NCI-H2029 treated with DMSO at 0.1 percent for 48 hours (cell line): ENCODE results near the gene KRT83.

ENCODE experiments used
- DNase-seq: peaks from one replicate; lab custom pipeline; 2025; lab: John Stamatoyannopoulos, UW

KRT83 gene

DNA sequence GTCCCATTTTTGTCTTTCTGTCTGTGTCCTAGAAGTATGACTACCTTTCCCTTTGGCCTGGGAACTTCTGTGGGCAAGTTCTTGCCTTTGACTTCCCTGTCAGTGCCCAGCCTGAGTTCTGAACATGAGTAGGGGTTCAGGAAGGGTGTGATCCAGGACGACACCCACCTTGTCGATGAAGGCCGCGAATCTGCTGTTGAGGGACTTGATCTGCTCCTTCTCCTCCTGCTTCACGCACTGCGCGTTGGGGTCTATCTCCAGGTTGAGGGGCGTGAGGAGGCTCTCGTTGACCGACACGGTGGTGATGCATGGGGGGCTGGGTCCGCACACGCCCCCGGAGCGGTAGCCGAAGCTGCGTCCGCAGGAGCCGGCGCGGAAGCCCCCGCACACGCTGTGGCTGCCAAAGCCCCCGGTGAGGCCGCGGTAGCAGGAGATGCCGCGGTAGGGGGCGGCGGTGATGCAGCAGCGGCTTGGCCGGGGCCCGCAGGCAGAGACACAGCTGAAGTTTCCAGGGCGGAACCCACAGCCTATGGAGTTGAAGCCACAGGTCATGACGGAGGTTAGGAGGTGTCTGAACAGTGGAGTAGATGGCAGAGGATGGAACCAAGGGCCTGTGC is at the start of gene KRT83:
KRT83 (minus strand) TSS at position 615 of the 617 bp plus-strand sequence; CDS start at position 552, 63 bp downstream.
- no peak for DNase-seq

DNA sequence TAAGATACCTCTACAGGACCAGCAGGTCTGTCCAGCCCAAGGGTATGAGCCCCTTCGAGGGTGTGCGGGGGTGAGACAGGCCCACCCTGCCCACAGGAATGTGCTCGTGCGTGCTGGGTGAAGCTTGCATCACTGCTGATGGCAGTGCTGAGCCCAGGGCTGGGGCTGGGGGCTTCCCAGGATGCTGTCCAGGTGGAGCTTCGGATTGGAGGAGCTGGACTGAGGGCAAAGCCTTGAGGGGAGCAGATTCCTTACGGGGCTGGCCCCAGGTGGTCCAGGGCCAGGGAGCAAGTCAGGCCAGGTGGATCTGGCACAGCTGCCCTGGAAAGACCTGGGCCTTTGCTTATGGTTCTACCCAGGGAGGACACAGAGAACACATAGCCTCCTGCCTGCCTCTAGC is 48.6 kb upstream of the KRT83 start:
- DNase-seq = no peak

DNA sequence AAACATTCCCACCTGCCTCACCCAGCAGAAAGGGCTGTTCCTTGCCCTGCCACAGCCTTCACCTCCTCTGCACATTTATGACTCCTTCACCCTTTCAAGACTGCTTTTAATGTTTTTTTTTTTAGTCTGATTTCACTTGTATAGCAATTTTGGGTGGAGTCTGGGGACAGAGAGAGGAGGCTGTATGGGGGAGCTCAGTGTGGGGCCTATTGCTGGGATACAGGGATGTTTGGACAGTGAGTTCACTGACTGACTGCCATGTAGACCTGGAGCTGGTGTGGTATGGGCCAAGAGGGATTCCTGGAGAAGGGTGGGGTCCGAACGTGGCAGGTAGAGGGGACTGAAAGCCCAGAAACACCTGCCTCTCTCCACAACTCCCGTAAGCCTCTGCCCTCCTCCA is 48.0 kb upstream of the KRT83 start:
- no peak for DNase-seq

DNA sequence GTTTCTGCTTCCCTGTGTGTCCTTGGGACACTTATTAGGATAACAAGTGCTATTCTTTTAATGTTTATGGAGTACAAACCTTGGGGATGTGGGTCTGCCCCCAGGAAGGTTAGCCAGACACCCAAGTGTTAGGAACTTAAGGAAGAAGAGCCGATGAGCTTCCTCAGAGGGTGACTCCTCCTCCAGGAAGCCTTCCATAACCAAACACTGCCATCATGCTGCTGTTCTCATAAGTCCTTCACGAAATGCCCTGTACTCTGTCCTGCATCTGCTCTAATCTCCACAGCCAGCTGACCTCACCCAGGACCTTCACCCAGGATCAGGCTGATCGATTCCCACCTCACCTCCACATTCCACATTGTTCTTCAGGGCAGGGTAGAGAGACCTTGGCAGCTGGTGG is 47.3 kb upstream of the KRT83 start:
- DNase-seq = no peak

DNA sequence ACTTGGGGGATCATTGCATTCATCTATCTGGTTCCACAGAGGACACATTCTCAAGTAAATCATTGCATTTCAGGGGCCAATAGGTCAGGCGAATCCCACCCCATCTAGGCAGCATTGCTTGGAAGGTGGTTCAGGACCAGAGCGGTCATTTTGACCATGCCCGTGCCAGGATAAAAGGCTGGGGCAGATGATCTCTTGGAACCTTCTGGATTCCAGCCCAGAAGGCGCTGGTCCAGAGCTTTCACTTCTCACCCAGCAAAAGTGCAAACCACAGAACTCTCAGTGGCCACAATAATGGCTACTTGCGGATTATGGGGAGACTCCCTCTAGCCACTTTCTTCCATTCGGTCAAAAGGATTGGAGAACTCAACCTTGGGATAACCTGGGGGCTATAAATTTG is 46.7 kb upstream of the KRT83 start:
- no peak for DNase-seq

DNA sequence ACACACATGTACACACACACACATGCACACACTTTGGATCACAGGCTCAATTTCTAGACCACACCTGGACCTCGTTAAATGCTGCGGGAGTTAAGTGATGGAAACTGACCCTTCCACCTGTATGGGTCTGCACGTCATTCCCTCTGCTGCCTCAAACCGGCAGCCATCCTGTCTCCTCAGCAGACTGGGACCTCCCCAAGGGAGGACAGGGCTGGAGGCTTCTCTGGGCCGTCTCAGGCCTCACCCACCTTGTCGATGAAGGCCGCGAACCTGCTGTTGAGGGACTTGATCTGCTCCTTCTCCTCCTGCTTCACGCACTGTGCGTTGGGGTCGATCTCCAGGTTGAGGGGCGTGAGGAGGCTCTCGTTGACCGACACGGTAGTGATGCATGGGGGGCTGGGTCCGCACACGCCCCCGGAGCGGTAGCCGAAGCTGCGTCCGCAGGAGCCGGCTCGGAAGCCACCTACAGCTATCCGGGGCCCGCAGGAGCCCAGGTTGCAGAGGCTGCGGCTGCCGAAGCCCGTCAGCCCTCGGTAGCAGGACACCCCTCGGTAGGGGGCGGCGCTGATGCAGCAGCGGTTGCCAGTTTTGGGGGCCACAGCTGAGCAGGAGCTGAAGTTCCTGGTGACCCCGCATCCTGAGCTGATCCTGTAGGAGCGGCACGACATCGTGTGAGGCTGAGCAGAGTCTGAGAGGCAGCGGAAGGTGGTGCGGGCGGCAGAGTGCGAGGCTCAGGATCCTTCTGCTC is 45.7 kb upstream of the KRT83 start, which contains the start of gene KRT85:
KRT85 (minus strand) TSS at position 744 of the 748 bp plus-strand sequence; CDS start at position 668, 76 bp downstream.
- no peak for DNase-seq

DNA sequence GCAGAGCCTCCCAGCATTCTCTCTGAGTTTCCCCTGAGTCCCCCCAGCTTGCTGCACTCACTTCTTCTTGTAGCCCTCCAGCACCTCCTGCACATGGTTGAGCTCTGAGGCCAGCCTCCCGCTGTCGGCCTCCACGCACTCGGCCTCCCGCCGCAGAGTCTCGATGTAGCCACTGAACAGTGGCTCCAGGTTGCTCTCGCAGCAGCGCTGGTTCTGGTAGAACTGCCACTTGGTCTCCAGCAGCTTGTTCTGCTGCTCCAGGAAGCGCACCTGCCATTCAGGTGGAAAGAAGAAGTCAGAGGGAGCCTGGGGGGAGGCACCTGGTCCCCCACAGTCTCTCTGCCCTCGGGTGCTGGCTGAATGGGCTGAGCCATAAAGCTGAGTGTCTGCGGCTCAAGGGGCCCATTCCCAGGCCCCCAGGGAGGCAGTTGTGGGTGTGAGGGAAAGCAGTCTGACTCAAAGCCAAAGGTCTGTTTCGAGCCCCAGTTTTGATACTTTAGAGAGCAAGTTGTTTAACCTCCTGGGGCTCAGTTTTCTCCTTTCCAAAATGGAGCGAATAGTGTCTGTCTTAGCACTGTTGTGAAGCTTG is 43.8 kb upstream of the KRT83 start:
- no peak for DNase-seq

DNA sequence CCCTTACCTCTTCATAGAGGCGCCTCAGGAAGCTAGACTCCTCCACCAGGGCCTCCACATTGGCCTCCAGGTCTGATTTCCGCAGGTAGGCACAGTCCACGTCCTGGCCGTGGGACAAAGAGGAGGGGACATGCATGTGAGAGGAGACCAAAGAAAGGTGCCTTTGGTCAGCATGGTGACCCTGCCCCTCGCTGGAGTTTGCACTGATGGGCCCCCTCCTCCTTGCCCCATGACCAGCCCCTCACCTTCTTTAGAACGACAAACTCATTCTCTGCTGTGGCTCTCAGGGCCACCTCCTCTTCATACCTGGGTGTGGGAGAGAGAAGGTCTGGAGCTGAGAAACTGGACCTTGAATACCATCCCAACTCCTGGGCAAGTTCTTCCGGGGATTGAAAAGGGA is 42.9 kb upstream of the KRT83 start:
- no peak for DNase-seq

DNA sequence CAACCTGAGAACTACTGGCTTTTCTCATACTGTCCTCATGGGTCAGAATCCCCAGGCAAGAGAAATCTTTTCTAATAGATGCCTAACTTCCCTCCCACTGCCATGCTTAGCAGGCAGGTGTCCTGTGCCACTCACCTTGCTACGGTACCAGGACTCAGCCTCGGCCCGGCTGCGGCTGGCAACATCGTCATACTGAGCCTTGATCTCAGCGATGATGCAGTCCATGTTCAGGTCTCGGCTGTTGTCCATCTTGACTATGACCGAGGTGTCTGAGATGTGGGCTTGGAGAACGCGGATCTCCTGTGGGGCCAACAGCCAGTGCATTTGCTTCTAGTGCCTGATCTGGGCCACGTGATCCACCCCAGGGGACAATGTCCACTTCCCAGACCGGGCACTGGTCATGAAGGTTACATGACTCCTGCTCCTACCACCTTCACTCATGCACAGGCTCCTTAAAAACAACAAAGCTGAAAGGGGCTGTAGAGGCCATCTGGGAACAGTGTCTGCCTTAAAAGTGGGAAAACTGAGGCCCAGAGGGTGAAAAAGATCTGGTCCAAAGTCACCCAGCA is 42.0 kb upstream of the KRT83 start:
- DNase-seq = no peak

DNA sequence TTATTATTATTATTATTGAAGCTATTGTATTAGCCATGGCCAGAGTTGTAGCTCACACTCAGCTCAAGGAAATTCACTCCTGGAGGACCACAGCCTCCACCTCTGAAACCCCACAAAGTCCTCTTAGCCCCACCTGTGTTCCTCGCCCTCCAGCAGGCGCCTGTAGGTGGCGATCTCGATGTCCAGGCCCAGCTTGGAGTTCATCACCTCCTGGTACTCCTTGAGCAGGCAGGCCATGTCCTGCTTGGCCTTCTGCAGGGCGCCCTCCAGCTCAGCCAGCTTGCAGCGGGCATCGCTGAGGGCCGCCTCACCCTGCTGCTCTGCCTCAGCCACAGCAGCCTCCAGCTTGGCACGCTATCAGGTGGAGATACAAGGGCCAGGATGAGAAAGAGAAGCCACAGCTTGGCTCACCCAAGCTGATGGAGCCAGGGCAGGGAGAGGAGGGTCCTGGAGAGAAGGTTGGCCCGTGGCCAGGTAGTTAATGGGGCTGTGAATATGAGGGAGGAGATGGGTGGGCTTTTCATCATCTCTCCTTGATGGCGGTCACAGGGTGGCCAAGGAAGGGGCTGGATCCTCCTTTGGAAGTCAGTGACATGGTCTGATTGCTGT is 41.0 kb upstream of the KRT83 start:
- no peak for DNase-seq

DNA sequence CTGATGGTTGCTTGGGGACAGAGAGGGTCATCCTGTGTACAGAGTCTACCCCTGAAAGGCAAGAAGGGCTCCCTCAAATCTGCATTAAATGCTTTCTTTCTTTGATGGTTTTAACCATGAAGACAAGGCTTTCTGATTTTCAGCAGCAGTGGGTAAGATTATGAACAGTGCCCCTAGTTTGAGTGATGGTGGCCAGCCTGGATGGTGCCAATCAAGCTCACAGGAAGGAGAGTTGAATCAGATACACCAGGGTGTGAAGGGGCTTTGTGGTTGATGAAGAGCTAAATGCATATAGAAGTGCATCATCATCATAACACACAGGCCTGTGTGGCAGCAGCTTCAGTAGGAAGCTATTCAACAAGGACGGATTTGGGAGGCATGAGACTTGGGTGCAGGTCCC is 40.4 kb upstream of the KRT83 start:
- DNase-seq = no peak

DNA sequence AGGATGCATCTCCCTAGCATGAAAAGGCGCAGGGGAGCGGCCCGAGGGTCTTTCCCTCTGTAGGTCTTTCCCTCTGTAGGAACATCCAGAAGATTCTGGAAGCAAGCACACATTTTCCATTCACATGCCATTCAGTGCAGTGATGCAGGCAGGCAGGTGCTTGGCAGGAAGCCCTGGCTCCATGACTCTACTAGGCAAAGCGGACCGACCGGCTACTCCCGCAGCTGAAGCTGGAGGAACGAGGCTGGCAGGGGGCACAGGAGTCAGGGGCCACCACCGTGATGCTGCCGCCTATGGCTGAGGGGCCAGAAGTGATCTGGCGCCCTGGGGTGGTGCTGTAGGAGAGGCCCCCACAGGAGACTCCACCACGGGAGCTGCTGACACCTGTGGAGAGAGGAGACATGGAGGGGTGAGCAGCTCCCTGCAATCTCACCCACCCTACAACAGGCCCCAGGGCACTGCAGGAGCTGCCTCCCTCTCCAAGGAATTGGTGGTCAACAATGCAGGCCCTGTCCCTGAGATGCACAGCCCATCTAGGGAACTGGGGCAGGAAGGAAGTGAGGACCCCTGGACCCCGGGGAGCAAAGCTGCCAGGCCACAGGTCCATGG is 39.6 kb upstream of the KRT83 start:
- DNase-seq = no peak

DNA sequence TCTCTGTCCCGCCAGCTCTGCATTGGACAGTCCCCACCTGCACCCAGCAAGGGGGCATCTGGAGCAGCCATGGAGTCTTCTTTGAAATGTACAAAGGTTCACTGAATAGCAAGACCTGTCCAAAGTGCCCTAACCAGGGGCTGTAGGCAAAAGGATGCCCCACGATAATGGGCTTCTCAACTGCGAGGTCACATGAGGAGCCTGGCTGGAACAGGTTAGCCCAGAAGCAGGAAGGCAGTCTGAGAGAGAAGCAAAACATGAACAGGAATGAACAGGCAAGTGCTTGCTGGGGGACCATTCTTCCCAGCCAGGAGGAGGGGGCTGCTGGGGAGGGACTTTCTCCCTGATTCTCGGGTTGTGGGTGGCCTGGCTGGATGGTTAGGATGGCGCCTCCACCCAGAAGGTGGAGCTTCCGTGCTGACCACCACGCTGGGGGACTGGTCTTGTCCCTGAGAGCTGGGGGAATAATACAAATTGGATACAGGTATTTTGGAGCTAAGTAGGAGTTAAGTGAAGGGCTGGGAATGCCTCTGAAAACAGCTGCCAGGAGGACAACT is 39.0 kb upstream of the KRT83 start:
- DNase-seq = no peak

DNA sequence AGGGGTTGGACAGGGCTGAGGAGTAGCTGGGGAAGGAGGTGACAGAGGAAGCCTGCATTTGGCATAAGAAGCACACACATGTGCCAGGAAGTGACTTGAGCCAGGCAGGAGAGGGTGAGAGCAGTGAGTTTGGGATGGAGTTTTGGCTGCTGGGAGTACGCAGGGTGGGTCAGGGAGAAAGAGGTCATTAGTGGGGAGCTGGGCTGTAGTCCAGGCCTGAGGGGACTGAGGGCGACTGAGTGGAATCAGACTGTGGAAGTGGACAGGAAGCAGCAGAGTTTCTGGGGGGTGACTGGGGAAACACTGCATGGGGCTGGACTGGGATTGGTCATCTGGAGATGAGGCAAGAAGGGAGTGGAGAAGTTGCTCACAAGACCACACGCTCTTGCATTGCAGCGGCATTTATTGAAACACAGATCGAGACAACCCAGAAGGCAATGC is 38.4 kb upstream of the KRT83 start:
- DNase-seq = no peak

DNA sequence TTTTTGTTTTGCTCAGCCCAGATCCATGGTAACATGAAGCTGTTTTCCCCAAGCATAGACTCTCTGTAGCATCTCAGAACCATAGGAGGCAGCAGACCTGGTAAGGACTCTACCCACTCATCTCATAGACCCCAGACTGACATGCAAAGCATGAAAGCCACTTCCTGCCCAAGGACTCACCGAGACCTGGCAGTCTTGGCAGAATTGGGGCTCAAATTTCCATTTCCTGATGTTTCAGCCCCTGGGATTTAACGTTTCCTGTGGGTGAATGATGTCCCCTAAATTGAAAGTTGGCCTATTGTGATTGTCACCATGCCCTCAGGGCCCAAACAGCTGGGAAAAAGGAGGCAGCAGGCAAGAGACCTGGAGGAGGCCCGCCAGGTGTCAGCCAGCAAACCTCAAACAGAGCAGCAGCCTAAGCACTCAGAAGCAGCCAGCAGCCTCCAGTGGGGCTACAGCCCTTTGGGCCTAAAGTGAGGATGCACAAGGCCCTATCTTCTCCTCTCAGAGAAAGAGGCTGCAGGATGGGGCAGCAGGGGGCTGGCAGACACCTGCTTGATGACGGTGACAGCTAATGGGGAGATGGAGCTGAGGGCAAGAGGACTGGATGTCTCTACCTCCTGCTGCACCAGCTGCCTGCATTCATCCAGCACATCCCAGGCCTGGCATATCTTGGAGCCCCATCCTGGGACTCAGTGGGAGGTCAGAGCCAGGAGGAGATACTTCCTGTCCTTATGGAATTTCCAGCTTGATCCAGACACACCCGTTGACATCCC is 37.6 kb upstream of the KRT83 start:
- DNase-seq = no peak

DNA sequence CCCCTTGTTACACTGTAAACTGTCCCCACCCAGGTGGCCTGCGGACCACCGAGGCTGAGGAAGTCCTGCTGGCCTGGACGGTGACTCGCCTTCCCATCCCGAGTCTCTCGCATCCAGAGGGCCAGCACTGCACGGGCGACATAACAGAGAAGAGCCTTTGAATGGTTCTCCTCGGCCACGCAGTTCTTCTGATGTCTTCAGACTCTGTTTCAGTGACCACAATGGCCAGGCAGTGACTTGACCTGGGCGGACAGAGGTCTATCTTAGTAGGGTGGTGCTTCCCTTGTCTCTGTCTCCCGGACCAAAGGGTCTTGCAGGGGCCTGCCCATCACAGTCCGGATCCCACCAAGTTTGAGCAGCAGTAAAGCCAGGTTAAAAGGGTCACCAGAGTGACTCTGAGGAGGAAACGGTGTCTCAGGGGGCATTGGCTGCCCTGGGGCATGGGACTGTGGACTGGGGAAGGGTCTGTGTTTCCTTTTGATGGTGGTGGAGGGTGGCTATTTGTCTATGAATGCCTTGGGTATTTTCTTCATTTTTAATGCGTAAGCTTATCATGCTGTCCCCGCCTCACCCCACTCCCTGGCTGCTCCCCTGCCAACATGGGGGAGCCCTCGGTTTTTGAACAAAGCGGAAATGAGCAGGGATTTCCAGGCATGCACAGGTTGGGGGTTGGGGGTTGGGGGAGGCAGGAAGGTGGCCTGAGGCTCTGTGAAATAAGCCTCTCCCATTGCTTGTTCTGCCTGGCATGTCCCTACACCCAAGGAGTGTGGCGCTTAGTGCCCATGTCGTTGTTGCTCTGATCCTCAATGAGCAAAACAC is 35.8 kb upstream of the KRT83 start:
- DNase-seq = no peak

DNA sequence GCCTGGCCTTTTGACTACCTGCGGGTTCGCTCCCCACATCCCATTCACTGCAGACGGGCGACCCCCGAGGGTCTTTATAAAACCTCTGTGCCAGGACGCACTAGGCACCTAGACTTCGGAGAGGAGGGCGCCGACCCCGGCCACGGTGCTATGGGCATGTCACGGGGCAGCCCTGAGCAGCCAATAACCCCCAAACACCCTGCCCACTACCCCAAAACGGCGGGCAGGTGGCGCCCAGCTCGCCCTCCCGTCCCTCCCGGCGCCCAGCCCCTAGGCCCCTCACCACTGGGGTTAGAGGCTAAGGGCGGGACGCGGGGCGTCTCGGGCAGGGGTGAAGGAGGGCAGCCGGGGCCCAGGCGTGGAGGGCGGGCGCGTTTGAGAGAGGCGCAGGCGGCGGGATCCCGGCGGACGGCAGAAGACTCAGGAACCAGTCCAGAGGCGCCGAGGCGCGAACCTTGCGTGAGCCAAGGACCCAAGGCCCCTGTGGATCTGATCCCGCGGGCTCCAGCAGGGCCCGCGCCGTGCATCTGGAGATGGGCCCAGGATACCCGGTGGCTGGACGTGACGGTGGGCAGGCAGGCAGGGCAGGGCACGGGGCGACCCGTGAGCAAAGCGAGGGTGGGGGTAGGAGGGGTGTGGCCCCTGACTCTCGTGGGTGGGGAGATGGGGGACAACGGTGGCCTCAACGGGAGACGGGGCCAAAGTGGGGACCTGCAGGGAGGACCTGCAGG is 35.0 kb upstream of the KRT83 start:
- no peak for DNase-seq

DNA sequence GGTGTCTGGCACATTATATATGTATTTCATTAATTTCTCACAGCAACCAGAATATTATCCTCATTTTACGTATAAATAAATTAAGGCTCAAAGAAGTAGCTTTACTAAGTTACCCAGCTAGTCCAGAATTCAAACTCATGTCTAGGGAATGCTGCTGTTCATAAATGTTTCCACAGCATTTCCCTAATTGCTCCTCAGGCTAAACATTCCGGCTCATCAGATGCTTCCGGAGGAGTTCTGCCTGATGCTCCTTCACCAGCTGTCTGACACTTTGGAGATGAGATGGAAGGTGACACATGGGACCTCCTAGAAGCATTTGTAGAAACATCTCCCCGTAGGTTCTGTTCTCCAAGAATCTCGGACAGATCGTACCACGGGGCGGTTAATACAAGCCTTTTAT is 34.0 kb upstream of the KRT83 start:
- no peak for DNase-seq

DNA sequence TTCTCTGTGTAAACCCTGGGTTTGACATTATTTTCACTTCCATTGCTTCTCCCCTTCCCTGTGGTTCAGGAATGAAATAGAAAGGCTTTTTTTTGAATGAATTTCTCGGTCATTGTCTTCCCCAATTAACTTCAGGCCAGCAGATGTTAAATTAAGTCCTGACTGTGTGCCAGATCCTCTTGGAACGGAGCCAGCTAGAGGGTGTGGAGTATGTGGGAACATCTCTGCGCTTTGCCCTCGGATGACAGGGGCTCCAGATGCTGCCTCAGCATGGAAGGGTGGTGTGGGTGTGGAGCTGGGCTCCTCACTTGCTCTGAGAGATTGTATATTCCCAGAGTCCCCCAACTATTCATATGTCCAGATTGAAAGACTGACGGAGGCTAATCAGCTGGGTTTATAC is 33.0 kb upstream of the KRT83 start:
- DNase-seq = no peak
